T47D (cell line): ENCODE data around the gene PARD6G.

ENCODE experiments used
- DNase-seq, 2 experiments: peaks; one replicate each; pipeline versions ENCODE4 v3.0.0 to v3.0.0-alpha.2; 2011 to 2012; ENCODE audit warnings: low read depth in 1 of 2, low spot score in 1 of 2
- JUND ChIP-seq: IDR thresholded peaks from 2 replicates; pipeline ENCODE4 v1.6.1; 2012; ENCODE audit warnings: low read depth
- in situ Hi-C: cut with HindIII; loops from 2 replicates; pipeline ENCODE4 v1.10.0; 2016; ENCODE audit warnings: low sequenced_read_pairs, low pct_unique_long_range_greater_than_20kb

The PARD6G gene

GRCh38 chr18:80188643-80189530 is 58.4 kb downstream of the PARD6G start:
- no peak for TF ChIP-seq JUND
- in situ Hi-C loops: no loop called here
- DNase-seq: no peak

GRCh38 chr18:80187956-80188642 is 59.2 kb downstream of the PARD6G start:
- DNase-seq: no peak
- in situ Hi-C loops: no loop called here
- no peak for TF ChIP-seq JUND

GRCh38 chr18:80185545-80185944 is 61.8 kb downstream of the PARD6G start:
- no peak for TF ChIP-seq JUND
- in situ Hi-C loops: no loop called here

GRCh38 chr18:80184243-80184772 is 63.0 kb downstream of the PARD6G start:
- TF ChIP-seq JUND: no peak
- in situ Hi-C loops: no loop called here
- no peak for DNase-seq

More at GRCh38 chr18:80185545-80185944, 61.8 kb downstream of the PARD6G start:
- DNase-seq: no peak

- in situ Hi-C loops: no loop called here
- no peak for DNase-seq
- TF ChIP-seq JUND: no peak
Observed at GRCh38 chr18:80183273-80184050, 63.9 kb downstream of the PARD6G start.

GRCh38 chr18:80182855-80183254 is 64.5 kb downstream of the PARD6G start:
- TF ChIP-seq JUND: no peak
- DNase-seq: no peak
- in situ Hi-C loops: no loop called here

GRCh38 chr18:80181642-80182461 is 65.5 kb downstream of the PARD6G start:
- TF ChIP-seq JUND: no peak

GRCh38 chr18:80180778-80181564 is 66.3 kb downstream of the PARD6G start:
- in situ Hi-C loops: no loop called here
- no peak for TF ChIP-seq JUND
- no peak for DNase-seq

More at GRCh38 chr18:80181642-80182461, 65.5 kb downstream of the PARD6G start:
- in situ Hi-C loops: no loop called here
- DNase-seq: peak in 1 of 2 experiments; percentile 41

GRCh38 chr18:80179857-80180558 is 67.3 kb downstream of the PARD6G start:
- in situ Hi-C loops: no loop called here
- no peak for DNase-seq
- TF ChIP-seq JUND: no peak
